Neural progenitor cell (in vitro differentiated cells): ENCODE data around the gene DPYD. TPM values are rescaled to one million over a fixed set of nuclear protein-coding genes. Genes with fewer than 3 reads are reported as not detected.

Source experiments
- DNase-seq: peaks from one replicate; pipeline ENCODE4 v3.0.0-alpha.2; 2016; ENCODE audit warnings: low spot score
- H2AFZ ChIP-seq: fragments of 200-600 bp; sonication (generic); replicated peaks from 2 replicates; pipeline ENCODE4 v1.6.1; 2016; ENCODE audit warnings: antibody characterized with exemption
- H3F3A ChIP-seq: fragments of 200-600 bp; sonication (generic); 2 replicates; pipeline ENCODE4 v1.6.1; 2016; ENCODE audit warnings: antibody characterized with exemption, low read depth
- H3K27ac ChIP-seq: fragments of 200-600 bp; sonication (generic); 2 replicates; pipeline ENCODE4 v1.5.1; 2016; ENCODE audit warnings: mild to moderate bottlenecking
- H3K27me3 ChIP-seq: fragments of 200-600 bp; sonication (generic); 2 replicates; pipeline ENCODE4 v1.6.1; 2016; ENCODE audit warnings: mild to moderate bottlenecking, moderate library complexity
- H3K36me3 ChIP-seq: fragments of 200-600 bp; sonication (generic); 2 replicates; pipeline ENCODE4 v1.5.1; 2016
- H3K4me1 ChIP-seq: fragments of 200-600 bp; sonication (generic); 2 replicates; pipeline ENCODE4 v1.6.1; 2016; ENCODE audit warnings: mixed run types
- H3K4me2 ChIP-seq: fragments of 200-600 bp; sonication (generic); 2 replicates; pipeline ENCODE4 v1.6.1; 2016
- H3K4me3 ChIP-seq: fragments of 200-600 bp; sonication (generic); 2 replicates; pipeline ENCODE4 v1.5.1; 2016
- H3K79me2 ChIP-seq: fragments of 200-600 bp; sonication (generic); 2 replicates; pipeline ENCODE4 v1.6.1; 2016; ENCODE audit warnings: low read depth
- H3K9ac ChIP-seq: fragments of 200-600 bp; sonication (generic); 2 replicates; pipeline ENCODE4 v1.6.1; 2016
- H3K9me3 ChIP-seq: fragments of 200-600 bp; sonication (generic); 2 replicates; pipeline ENCODE4 v1.5.1; 2016; ENCODE audit warnings: low read depth
- H4K20me1 ChIP-seq: fragments of 200-600 bp; sonication (generic); 2 replicates; pipeline ENCODE4 v1.6.1; 2016; ENCODE audit warnings: low read depth
- H3K27ac Mint-ChIP-seq: 3 replicates; pipeline ENCODE4 v1.8.0; 2021; ENCODE audit warnings: mixed read lengths
- H3K27me3 Mint-ChIP-seq: 2 replicates; pipeline ENCODE4 v1.8.0; 2022; ENCODE audit warnings: low read depth, mild to moderate bottlenecking, inconsistent platforms, moderate library complexity, mixed read lengths; ENCODE audit not compliant: insufficient read depth
- H3K36me3 Mint-ChIP-seq: 3 replicates; pipeline ENCODE4 v1.8.0; 2021; ENCODE audit warnings: mixed read lengths
- H3K4me1 Mint-ChIP-seq: 3 replicates; pipeline ENCODE4 v1.8.0; 2021; ENCODE audit warnings: mixed read lengths
- H3K4me3 Mint-ChIP-seq: 3 replicates; pipeline ENCODE4 v1.8.0; 2021; ENCODE audit warnings: mild to moderate bottlenecking, moderate library complexity, mixed read lengths
- H3K9me3 Mint-ChIP-seq: 3 replicates; pipeline ENCODE4 v1.8.0; 2020; ENCODE audit warnings: mixed read lengths
- EZH2 ChIP-seq: fragments of 200-600 bp; sonication (generic); IDR thresholded peaks from 2 replicates; pipeline ENCODE4 v1.6.1; 2017; ENCODE audit warnings: antibody characterized with exemption, mild to moderate bottlenecking, moderate library complexity
- EZH2phosphoT487 ChIP-seq: fragments of 200-600 bp; sonication (generic); IDR thresholded peaks from 2 replicates; pipeline ENCODE4 v1.6.1; 2017; ENCODE audit warnings: antibody characterized with exemption
- total RNA-seq: library from RNA; depleted of rRNA; stranded (reverse); fragments of >200 nt; gene quantifications from 2 replicates; pipeline ENCODE4 v1.2.3, GENCODE V29; 2015; ENCODE audit warnings: low replicate concordance
- TF ChIP-seq, protein P1 (sequence below): fragments of 200-600 bp; sonication (generic); IDR thresholded peaks from 2 replicates; pipeline ENCODE4 v1.5.1; 2017; ENCODE audit warnings: antibody characterized with exemption, mild to moderate bottlenecking

Gene DPYD
- total RNA-seq, 1 donor from 2014 or later, result 0.43 TPM

DNA sequence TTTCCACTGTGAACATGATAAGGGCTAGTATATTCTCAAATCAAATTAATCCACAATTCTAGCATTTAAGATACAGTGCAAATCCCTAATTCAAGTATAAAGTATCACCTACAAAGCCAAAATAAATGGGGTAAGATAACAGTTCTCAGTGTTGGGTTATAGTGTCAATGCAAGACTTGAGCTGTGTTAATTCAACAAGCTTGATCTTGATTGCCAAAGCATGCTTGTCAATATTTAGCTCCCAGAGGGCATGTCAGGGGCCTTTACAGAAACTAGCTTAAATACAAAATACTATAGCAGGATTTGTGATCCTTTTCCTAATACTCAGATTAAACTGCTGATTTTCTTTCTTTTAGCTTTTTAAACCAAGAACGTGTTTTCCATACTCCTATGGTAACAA, 658.0 kb downstream of the DPYD start:
- TF ChIP-seq EZH2phosphoT487, result no peak
- TF ChIP-seq, protein P1, sequence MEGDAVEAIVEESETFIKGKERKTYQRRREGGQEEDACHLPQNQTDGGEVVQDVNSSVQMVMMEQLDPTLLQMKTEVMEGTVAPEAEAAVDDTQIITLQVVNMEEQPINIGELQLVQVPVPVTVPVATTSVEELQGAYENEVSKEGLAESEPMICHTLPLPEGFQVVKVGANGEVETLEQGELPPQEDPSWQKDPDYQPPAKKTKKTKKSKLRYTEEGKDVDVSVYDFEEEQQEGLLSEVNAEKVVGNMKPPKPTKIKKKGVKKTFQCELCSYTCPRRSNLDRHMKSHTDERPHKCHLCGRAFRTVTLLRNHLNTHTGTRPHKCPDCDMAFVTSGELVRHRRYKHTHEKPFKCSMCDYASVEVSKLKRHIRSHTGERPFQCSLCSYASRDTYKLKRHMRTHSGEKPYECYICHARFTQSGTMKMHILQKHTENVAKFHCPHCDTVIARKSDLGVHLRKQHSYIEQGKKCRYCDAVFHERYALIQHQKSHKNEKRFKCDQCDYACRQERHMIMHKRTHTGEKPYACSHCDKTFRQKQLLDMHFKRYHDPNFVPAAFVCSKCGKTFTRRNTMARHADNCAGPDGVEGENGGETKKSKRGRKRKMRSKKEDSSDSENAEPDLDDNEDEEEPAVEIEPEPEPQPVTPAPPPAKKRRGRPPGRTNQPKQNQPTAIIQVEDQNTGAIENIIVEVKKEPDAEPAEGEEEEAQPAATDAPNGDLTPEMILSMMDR, result no peak
- no peak for TF ChIP-seq EZH2
- H3K9me3 ChIP-seq, result no peaks in the 10 kb centered on the region
- no peak overlapping the region for H3K4me3 ChIP-seq
- Mint-ChIP-seq H3K9me3 (no peaks in the 10 kb centered on the region), H3K27ac (no peak overlapping the region), H3K36me3 (no peaks in the 10 kb centered on the region), H3K27me3 (no peaks in the 10 kb centered on the region), H3K4me3 (no peak overlapping the region), H3K4me1 (no peaks in the 10 kb centered on the region)
- H3K9ac ChIP-seq, result no peak overlapping the region
- H3K36me3 ChIP-seq, result no peaks in the 10 kb centered on the region
- no peak overlapping the region for H3K27ac ChIP-seq
- H2AFZ ChIP-seq, result no peak overlapping the region
- no peaks in the 10 kb centered on the region for H3K4me1 ChIP-seq
- no peak overlapping the region for H3K4me2 ChIP-seq
- no peaks in the 10 kb centered on the region for H4K20me1 ChIP-seq
- no peaks in the 10 kb centered on the region for H3K27me3 ChIP-seq
- H3F3A ChIP-seq, result no peaks in the 10 kb centered on the region
- no peaks in the 10 kb centered on the region for H3K79me2 ChIP-seq
- DNase-seq, result no peak

DNA sequence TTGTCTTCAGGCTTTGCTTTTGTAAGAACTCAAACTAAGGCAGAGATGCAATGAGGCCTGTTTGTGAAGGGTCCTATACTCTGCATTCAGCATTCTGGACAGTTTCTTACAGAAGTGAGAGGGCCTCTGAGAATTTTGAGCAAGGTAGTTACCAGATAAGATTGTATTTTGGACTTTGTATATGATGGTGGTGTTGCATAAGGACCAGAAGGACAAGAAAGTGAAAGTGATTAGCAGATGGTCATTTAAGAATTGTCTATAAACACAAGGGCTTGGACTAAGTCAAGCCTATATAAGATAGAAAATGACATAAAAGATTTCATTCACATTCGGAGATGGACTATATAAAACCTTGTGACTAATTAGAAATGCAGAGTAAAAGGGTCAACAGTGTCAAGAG, 662.2 kb downstream of the DPYD start:
- no peaks in the 10 kb centered on the region for H3K36me3 ChIP-seq
- H3F3A ChIP-seq, result no peaks in the 10 kb centered on the region
- Mint-ChIP-seq H3K4me3 (no peak overlapping the region), H3K4me1 (no peaks in the 10 kb centered on the region), H3K9me3 (no peaks in the 10 kb centered on the region), H3K27me3 (no peaks in the 10 kb centered on the region), H3K36me3 (no peaks in the 10 kb centered on the region), H3K27ac (no peak overlapping the region)
- no peak overlapping the region for H3K4me3 ChIP-seq
- H3K79me2 ChIP-seq, result no peaks in the 10 kb centered on the region
- H3K27ac ChIP-seq, result no peak overlapping the region
- DNase-seq, result no peak
- H3K9ac ChIP-seq, result no peak overlapping the region
- no peak overlapping the region for H2AFZ ChIP-seq
- H3K4me2 ChIP-seq, result no peak overlapping the region
- no peaks in the 10 kb centered on the region for H3K27me3 ChIP-seq
- H3K4me1 ChIP-seq, result no peaks in the 10 kb centered on the region
- H4K20me1 ChIP-seq, result no peaks in the 10 kb centered on the region
- H3K9me3 ChIP-seq, result no peaks in the 10 kb centered on the region
- TF ChIP-seq EZH2, result no peak
- TF ChIP-seq, protein P1, result no peak
- TF ChIP-seq EZH2phosphoT487, result no peak

DNA sequence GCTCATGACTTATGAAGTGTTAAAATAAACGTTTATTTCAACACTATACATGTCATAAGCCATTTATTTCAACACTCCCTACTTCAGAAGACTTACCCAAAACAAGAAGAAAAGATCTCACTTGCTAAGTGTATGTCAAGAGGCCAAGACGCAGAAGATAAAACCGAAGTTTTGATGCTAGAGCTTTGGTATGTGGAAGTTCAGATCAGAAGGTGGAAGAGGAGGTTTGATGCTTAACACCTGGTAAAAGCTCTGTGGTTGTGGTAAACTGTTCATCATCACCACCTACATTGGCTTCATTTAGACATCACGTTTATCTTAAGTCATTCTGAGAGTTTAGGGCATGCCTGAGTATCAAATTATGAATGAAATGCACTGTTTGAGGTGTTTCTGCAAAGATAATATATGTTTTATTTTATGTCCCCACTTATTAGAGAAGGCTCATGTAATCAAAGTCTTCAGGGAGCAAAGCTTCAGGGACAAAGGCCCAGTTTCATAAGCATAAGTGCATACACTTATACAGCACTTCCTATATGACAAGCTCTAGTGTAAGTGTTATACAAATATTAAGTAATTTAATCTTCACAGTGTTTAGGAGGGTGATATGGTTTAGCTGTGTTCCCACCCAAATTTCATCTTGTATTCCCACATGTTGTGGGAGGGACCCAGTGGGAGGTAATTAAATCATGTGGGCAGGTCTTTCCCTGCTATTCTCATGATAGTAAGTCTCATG, 665.9 kb downstream of the DPYD start:
- no peak overlapping the region for H3K4me2 ChIP-seq
- H3K4me3 Mint-ChIP-seq, result no peak overlapping the region
- H3K4me1 ChIP-seq, result no peaks in the 10 kb centered on the region
- H3K79me2 ChIP-seq, result no peaks in the 10 kb centered on the region
- no peaks in the 10 kb centered on the region for H3K4me1 Mint-ChIP-seq
- H3K36me3 ChIP-seq, result no peaks in the 10 kb centered on the region
- H3K27ac Mint-ChIP-seq, result no peak overlapping the region
- H3K9me3 Mint-ChIP-seq, result no peaks in the 10 kb centered on the region
- H3K9ac ChIP-seq, result no peak overlapping the region
- no peaks in the 10 kb centered on the region for H3K9me3 ChIP-seq
- H3K4me3 ChIP-seq, result no peak overlapping the region
- no peaks in the 10 kb centered on the region for H3K27me3 ChIP-seq
- no peaks in the 10 kb centered on the region for H3K36me3 Mint-ChIP-seq
- no peak overlapping the region for H3K27ac ChIP-seq
- no peaks in the 10 kb centered on the region for H4K20me1 ChIP-seq
- no peaks in the 10 kb centered on the region for H3F3A ChIP-seq
- H3K27me3 Mint-ChIP-seq, result no peaks in the 10 kb centered on the region
- TF ChIP-seq EZH2phosphoT487, result no peak
- TF ChIP-seq, protein P1, result no peak
- TF ChIP-seq EZH2, result no peak
- no peak for DNase-seq
- H2AFZ ChIP-seq, result no peak overlapping the region
